Sigmoid colon (tissue), 4 donors: ENCODE data around the gene GET4.

ENCODE experiments used
- CTCF ChIP-seq, 4 experiments: fragments of 450-650 bp in 3 of 4; fragments of 200-600 bp in 1 of 4; IDR thresholded peaks; one replicate each; pipeline ENCODE4 v1.5.1; 2016 to 2019; ENCODE audit warnings: antibody characterized with exemption in 4 of 4, mild to moderate bottlenecking in 3 of 4, moderate library complexity in 2 of 4
- POLR2A ChIP-seq, 2 donors: fragments of 450-650 bp; IDR thresholded peaks; one replicate each; pipeline ENCODE4 v1.6.1; 2016; ENCODE audit warnings: antibody characterized with exemption in 2 of 2, mild to moderate bottlenecking in 2 of 2, moderate library complexity in 2 of 2
- POLR2AphosphoS5 ChIP-seq, 4 donors: sonication (generic); formaldehyde crosslinking; IDR thresholded peaks; one replicate each; pipeline ENCODE4 v1.6.1; 2017; ENCODE audit warnings: antibody characterized with exemption in 4 of 4

- no peak for TF ChIP-seq POLR2AphosphoS5 (IDR thresholded peaks at IDR 0.05)
- TF ChIP-seq CTCF (IDR thresholded peaks at IDR 0.05), result no peak
- no peak for TF ChIP-seq POLR2A (IDR thresholded peaks at IDR 0.05)
Measured at GRCh38 chr7:861222-861621, 15.1 kb upstream of the GET4 start.
